ENCODE data around the gene IGSF22.

Gene IGSF22

DNA sequence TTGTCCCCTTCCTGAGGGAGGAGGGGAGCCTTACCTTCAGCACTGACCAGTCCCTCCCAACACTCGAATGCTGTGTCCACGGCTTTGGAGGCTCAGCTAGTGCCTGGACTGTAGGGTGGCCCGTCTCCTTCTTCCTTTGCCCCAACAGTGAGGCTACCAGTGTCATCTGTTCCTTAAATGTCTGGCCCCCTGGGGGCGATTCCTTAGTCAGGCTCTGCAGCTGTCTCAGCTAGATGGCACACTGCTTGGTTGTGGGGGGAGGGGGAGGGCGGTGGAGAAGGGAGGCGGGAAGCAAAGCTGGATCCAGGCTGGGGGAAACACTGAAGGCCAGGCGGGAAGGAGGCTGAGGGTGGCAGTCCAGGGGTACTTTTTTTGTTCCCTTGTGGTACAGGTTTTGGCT is at the start of gene IGSF22:
TSS of gene IGSF22 (minus strand) at position 149 of the 400 bp plus-strand sequence. CDS start 1,952 bp downstream, outside the sequence.
- intact Hi-C loops (cut with micrococcal nuclease) = no loop called here
- Mint-ChIP-seq H3K27me3 (peaks cover 11% of the 10 kb centered on the region), H3K4me1 (ENCODE audit: low read depth) (peaks cover 18% of the 10 kb centered on the region), H3K9me3 (no peaks in the 10 kb centered on the region), H3K27ac (no peak within 1 kb of the TSS), H3K36me3 (ENCODE audit: low read depth) (no peaks in the 10 kb centered on the region), H3K4me3 (no peak within 1 kb of the TSS)

DNA sequence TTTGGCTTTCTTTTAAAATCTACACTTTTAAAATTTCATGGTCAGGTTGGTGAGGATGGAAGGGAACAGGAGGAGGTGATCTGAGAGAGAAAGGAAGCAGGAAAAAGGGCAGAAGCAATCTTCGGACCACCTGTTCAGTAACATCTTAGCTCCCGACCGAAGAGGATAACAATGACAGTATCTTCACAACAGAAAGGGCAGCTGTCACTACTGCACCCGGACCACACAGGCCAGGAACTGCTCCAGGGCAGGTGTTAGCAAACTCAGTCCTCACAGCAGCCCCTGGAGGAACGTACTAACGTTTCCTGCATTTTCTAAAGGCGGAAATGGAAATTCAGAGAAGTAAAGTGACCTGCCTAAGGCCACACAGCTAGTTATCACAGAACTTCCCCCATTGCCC is 48.8 kb upstream of the IGSF22 start:
- Mint-ChIP-seq H3K36me3 (ENCODE audit: low read depth) (no peaks in the 10 kb centered on the region), H3K27me3 (peaks cover 15% of the 10 kb centered on the region), H3K9me3 (no peaks in the 10 kb centered on the region), H3K4me3 (no peak overlapping the region), H3K4me1 (ENCODE audit: low read depth) (peaks cover 1% of the 10 kb centered on the region), H3K27ac (no peak overlapping the region)
- intact Hi-C loops (cut with micrococcal nuclease) = loop anchor here (2.0 kb wide), 1 partner anchor 28 kb away; no protein-coding TSS in a partner anchor

DNA sequence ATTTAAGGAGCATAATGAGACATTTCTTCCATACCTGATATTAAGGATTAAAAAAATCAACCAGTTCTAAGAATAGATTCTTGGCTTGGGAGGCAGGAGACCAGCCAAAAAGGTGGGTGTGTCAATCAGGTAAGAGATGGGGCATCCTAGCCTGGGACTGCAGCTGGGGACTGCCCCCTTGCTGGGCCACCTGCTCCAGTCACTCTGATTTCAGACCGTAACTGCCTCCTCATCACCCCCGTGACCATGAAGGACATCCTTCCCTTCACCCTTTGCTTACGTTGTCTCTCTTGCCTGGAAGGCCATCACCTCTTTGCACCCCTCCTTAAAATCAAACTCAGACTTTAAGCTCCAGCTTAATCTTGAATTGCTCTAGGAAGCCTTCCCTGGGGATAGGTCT is 47.7 kb upstream of the IGSF22 start:
- intact Hi-C loops (cut with micrococcal nuclease) = loop anchor here (2.0 kb wide), 1 partner anchor 29 kb away; no protein-coding TSS in a partner anchor
- peaks cover 15% of the 10 kb centered on the region for H3K27me3 Mint-ChIP-seq
- H3K27ac Mint-ChIP-seq = no peak overlapping the region

DNA sequence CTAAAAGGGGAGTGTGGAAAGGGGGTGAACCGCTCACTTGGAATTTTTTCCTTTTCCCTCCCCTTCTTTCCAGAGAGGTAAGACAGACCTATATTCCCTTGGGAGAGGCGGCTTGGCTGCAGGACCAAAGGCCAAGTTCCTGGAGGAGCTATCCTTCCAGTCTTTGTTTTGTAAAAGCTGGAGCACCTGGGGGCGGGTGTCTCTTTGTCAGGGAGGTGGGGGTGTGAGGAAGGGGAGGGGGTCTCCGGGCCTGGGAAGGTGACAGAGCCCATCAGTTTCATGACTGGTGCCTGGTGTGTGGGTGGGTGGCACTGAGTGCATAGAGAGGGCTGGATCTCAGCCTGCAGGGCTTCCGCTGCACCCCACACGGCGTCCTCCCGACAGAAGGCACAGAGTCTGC is 47.1 kb upstream of the IGSF22 start:
- no peaks in the 10 kb centered on the region for H3K9me3 Mint-ChIP-seq
- intact Hi-C loops (cut with micrococcal nuclease) = no loop called here
- no peaks in the 10 kb centered on the region for H3K36me3 Mint-ChIP-seq (ENCODE audit: low read depth)
- no peak overlapping the region for H3K4me3 Mint-ChIP-seq
- H3K27me3 Mint-ChIP-seq = peaks cover 15% of the 10 kb centered on the region
- H3K27ac Mint-ChIP-seq = no peak overlapping the region
- peaks cover 16% of the 10 kb centered on the region for H3K4me1 Mint-ChIP-seq (ENCODE audit: low read depth)

More for the DNA sequence above, 47.7 kb upstream of the IGSF22 start:
- Mint-ChIP-seq H3K4me3 (no peak overlapping the region), H3K36me3 (ENCODE audit: low read depth) (no peaks in the 10 kb centered on the region), H3K4me1 (ENCODE audit: low read depth) (peaks cover 11% of the 10 kb centered on the region), H3K9me3 (no peaks in the 10 kb centered on the region)

DNA sequence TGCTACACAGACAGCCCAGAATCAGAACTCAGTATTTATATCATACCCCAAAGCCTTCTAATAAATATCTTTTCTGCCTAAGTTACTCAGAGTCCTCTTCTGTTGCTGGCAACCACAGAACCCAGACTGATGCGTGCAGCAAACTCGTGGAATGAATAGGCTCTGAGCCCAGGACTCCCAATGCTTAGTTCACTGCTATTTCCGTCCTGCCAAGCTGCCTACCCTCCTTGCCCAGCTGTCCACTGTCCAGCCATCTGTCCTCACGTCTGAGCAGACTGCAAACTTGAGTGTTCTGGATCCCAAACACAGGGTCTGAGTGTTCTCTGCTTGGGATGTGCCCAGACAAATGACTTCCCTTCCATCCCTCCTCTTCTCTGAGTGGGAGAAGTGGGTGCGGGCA is 46.2 kb upstream of the IGSF22 start:
- H3K4me1 Mint-ChIP-seq (ENCODE audit: low read depth) = peaks cover 25% of the 10 kb centered on the region
- intact Hi-C loops (cut with micrococcal nuclease) = no loop called here
- peaks cover 15% of the 10 kb centered on the region for H3K27me3 Mint-ChIP-seq
- no peak overlapping the region for H3K4me3 Mint-ChIP-seq
- no peaks in the 10 kb centered on the region for H3K36me3 Mint-ChIP-seq (ENCODE audit: low read depth)
- no peaks in the 10 kb centered on the region for H3K9me3 Mint-ChIP-seq
- no peak overlapping the region for H3K27ac Mint-ChIP-seq

DNA sequence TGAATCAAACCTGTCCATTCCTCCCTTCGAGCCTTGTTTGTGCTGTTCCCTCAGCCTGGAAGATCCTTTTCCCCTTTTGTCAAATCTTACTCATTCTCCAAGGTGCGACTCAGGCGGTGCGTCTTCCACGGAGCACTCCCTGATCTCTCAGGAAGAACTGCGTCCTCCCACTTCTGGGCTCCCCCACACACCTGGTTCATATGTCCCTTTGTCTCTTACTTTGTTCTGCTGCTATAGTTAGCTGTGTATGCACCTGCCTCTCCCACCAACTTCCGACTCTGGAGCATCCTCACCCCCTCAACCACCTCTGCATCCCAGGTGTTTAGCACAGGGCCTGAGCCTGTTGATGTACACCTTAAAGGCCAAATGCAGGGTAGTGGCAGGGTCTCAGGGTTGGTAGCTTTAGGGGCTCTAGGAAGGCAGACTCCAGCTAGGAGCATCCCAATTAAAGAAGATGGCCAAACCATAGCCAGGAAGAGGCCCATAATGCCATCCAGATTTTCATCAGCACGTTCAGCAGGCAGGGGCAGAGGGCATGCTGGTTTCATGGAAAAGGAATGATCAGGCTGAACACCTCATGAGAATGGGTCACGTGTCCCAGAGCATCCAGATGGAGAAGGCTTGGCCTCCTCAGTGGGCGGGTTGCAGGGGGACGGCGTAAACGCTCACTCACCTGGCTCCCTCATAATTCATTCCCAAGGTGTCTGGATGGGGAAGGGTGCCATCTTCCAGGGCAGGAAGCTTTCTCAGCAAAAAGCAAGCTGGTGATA is 45.5 kb upstream of the IGSF22 start:
- Mint-ChIP-seq H3K9me3 (no peaks in the 10 kb centered on the region), H3K27me3 (peaks cover 15% of the 10 kb centered on the region), H3K36me3 (ENCODE audit: low read depth) (no peaks in the 10 kb centered on the region), H3K27ac (no peak overlapping the region), H3K4me1 (ENCODE audit: low read depth) (peaks cover 31% of the 10 kb centered on the region), H3K4me3 (no peak overlapping the region)
- intact Hi-C loops (cut with micrococcal nuclease) = no loop called here

DNA sequence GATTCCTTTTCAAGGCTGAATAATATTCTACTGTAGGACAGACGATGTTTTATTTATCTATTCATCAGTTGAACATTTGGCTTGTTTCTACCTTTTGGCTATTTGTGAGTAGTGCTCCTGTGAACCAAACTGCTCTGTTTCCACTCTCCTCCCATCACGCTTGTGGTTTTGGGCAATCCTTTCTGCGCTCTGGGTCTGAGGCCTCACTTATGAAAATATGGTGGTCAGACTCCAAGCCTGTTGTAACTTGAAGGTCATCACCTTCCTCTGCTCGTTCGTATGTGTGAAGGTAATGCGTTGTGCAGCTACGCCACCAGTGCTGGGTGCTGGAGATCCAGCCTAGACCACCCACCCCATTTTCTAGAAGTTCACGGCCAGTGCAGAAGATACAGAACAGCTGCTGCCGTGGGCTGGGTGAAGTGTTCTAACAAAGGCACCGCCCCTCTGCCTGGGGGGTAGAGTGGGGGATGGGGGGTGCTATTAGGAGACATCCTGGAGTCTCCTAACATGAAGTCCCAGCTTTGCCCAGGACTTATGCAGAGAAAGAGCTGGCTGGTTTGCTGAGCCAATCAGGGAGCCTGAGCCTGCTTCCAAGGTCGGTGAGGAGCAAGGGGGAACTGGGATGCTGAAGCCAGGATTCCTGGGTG is 44.6 kb upstream of the IGSF22 start:
- H3K27ac Mint-ChIP-seq = no peak overlapping the region
- peaks cover 31% of the 10 kb centered on the region for H3K4me1 Mint-ChIP-seq (ENCODE audit: low read depth)
- no peak overlapping the region for H3K4me3 Mint-ChIP-seq
- H3K9me3 Mint-ChIP-seq = no peaks in the 10 kb centered on the region
- H3K27me3 Mint-ChIP-seq = peaks cover 13% of the 10 kb centered on the region
- H3K36me3 Mint-ChIP-seq (ENCODE audit: low read depth) = no peaks in the 10 kb centered on the region
- intact Hi-C loops (cut with micrococcal nuclease) = no loop called here

DNA sequence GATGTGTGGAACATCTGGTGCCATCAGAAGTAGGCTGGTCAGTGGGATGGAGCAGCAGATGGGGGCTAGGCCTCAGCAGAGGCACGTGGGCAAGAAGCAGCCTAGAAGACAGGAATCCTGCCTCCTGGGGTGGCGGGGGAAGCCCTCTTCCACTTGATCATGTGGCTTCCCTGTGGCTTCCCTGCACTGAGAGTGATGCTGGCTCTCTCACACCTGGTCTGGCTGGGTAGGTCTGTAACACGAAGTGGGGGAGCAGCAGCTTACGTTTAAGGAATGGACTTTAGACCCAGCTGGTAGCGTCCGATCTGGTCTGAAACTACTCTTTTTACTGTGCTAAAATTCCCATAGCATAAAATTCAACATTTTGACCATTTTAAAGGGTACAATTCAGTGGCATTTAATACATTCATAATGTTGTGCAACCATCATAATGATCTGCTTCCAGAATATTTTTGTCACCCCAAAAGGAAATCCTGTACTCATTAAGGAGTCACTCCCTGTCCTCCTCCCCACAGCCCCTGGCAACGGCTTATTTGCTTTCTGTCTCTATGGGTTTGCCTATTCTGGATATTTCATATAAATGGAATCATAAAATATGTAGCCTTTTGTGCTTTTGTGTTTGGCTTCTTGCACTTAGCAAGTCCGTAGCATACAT is 43.9 kb upstream of the IGSF22 start:
- H3K9me3 Mint-ChIP-seq = no peaks in the 10 kb centered on the region
- H3K27ac Mint-ChIP-seq = no peak overlapping the region
- peaks cover 31% of the 10 kb centered on the region for H3K4me1 Mint-ChIP-seq (ENCODE audit: low read depth)
- no peak overlapping the region for H3K4me3 Mint-ChIP-seq
- peaks cover 19% of the 10 kb centered on the region for H3K27me3 Mint-ChIP-seq
- H3K36me3 Mint-ChIP-seq (ENCODE audit: low read depth) = no peaks in the 10 kb centered on the region
- intact Hi-C loops (cut with micrococcal nuclease) = no loop called here

DNA sequence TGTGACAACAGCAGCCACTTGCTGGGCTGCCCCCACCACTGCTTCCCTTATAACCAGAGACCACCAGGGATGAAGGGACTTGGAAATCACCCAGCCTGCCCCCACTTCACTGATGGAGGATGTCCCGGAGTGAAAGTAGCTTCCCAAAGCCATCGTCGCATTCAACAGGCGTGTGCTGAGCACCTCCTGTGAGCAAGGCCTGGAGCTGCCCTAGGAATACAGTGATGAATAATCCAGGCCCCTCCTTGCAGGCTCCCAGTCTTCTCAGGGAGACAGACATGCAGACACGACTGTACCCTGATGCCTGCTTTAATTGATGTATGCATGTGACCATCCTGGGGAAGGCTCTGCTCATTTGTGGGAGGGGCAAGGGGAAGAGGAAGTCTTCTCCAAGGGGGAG is 43.0 kb upstream of the IGSF22 start:
- intact Hi-C loops (cut with micrococcal nuclease) = no loop called here
- H3K4me1 Mint-ChIP-seq (ENCODE audit: low read depth) = peaks cover 34% of the 10 kb centered on the region
- no peaks in the 10 kb centered on the region for H3K9me3 Mint-ChIP-seq
- H3K36me3 Mint-ChIP-seq (ENCODE audit: low read depth) = no peaks in the 10 kb centered on the region
- H3K4me3 Mint-ChIP-seq = no peak overlapping the region
- peaks cover 19% of the 10 kb centered on the region for H3K27me3 Mint-ChIP-seq
- peak overlapping the region; percentile 78 for H3K27ac Mint-ChIP-seq

DNA sequence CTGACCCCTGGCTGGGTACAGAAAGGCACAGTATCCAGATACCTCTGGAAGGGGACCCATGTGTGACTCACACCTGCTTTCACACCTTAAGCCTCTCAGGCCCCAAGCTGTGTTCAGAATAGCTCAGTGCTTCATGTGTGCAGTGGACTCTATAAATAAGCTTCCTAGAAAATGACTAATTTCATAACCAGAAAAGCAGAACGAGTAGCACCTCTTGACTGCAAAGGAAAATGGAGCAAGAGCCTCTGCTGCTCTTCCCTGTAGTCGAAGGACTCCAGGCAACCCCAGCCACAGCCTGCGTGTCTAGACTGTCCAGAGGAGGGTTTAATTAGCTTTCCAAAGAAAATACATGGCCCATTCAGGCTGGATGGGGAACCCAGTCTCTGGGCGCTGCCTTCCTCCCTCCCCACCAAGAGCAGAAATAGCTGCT is 42.5 kb upstream of the IGSF22 start:
- Mint-ChIP-seq H3K27me3 (peaks cover 19% of the 10 kb centered on the region), H3K36me3 (ENCODE audit: low read depth) (no peaks in the 10 kb centered on the region), H3K27ac (peak overlapping the region; percentile 78), H3K9me3 (no peaks in the 10 kb centered on the region), H3K4me3 (peak overlapping the region; percentile 6), H3K4me1 (ENCODE audit: low read depth) (peaks cover 37% of the 10 kb centered on the region)
- intact Hi-C loops (cut with micrococcal nuclease) = no loop called here

DNA sequence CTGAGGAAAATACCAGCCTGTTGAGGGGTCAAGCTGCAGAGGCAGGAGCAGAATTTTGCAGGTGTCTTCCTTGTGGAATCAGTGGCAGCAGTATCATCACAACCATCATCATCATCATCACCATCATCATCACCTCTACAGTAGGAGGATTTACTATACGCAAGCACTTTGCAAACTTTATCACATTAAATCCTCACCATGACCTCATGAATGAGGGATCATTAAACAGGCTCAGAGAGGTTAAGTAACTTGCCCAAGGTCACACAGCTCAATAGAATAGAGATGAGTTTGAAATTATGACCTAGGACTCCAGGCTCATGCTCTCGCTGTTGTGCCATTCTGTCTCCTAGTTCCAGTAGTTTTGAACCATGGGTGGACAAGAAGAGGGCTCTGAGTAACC is 40.0 kb upstream of the IGSF22 start:
- Mint-ChIP-seq H3K9me3 (no peaks in the 10 kb centered on the region), H3K27ac (no peak overlapping the region), H3K4me1 (ENCODE audit: low read depth) (peaks cover 37% of the 10 kb centered on the region), H3K27me3 (peaks cover 7% of the 10 kb centered on the region), H3K4me3 (no peak overlapping the region), H3K36me3 (ENCODE audit: low read depth) (no peaks in the 10 kb centered on the region)
- intact Hi-C loops (cut with micrococcal nuclease) = no loop called here

DNA sequence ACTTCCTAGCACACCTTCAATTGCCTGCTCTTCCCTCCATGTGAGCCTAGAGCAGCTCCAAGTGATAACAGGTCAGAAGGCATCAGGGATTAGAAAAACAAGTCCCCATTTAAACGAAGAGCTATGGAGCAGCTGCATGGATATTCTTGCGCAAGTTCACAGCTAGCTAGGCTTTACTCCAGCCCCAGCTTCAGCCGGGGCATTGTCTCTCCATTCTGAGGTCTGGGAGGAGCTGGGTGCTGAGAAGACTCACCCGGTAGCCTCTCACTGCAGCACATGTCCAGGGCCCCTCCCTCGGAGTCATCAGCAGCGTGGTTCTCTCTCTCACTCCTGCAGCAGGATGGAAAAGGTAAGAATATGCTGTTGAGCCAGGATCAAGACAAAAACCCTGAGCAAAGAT is 39.6 kb upstream of the IGSF22 start:
- Mint-ChIP-seq H3K9me3 (no peaks in the 10 kb centered on the region), H3K27me3 (peaks cover 7% of the 10 kb centered on the region), H3K4me1 (ENCODE audit: low read depth) (peaks cover 37% of the 10 kb centered on the region), H3K27ac (no peak overlapping the region), H3K36me3 (ENCODE audit: low read depth) (no peaks in the 10 kb centered on the region), H3K4me3 (no peak overlapping the region)
- intact Hi-C loops (cut with micrococcal nuclease) = no loop called here

DNA sequence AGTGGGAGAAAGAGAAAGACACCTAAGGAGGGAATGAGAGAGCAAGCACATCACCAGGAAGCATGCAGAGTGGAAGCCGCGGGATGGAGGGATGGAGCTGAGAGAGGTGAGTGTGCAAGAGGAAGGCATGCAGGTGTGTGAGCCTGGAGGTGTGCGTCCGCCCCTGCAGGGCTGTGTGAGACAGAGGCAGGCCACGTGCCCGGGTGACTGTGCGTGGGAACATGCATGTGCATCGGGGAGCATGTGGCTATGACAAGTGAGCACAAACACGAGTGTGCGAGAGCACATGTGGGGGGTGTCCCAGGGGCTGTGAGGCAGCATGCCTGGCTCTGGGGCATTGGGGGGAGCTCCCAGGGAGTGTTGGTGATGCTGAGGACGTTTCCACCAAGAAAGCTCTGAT is 35.8 kb upstream of the IGSF22 start:
- Mint-ChIP-seq H3K9me3 (no peaks in the 10 kb centered on the region), H3K4me3 (no peak overlapping the region), H3K27me3 (peaks cover 15% of the 10 kb centered on the region), H3K27ac (no peak overlapping the region), H3K36me3 (ENCODE audit: low read depth) (no peaks in the 10 kb centered on the region), H3K4me1 (ENCODE audit: low read depth) (peaks cover 7% of the 10 kb centered on the region)
- intact Hi-C loops (cut with micrococcal nuclease) = loop anchor here (5.0 kb wide), 1 partner anchor 219 kb away; no protein-coding TSS in a partner anchor

DNA sequence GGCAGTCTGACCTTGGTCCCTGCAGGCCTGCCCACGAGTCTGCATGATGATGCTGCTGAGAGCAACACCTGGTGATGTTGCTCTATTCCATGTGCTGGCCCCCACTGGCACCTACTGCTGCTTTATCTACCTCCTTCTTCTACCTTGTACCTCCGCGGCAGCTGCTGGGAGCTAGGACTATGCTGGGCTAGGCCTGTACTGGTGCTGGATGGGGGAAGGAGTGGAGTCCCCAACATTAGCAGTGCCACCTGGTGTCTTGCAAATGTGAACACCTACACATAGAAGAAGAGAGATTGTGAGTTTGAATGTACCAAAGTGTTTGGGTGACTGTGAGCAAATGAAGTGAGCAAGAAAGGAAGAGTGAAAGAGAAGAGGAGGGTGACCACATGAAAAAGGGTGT is 35.2 kb upstream of the IGSF22 start:
- intact Hi-C loops (cut with micrococcal nuclease) = loop anchor here (5.0 kb wide), 1 partner anchor 219 kb away; no protein-coding TSS in a partner anchor
- H3K27me3 Mint-ChIP-seq = peaks cover 15% of the 10 kb centered on the region
- H3K4me1 Mint-ChIP-seq (ENCODE audit: low read depth) = peaks cover 5% of the 10 kb centered on the region
- no peak overlapping the region for H3K4me3 Mint-ChIP-seq
- no peak overlapping the region for H3K27ac Mint-ChIP-seq
- no peaks in the 10 kb centered on the region for H3K36me3 Mint-ChIP-seq (ENCODE audit: low read depth)
- H3K9me3 Mint-ChIP-seq = no peaks in the 10 kb centered on the region
